Prostate gland (tissue), 2 donors: ENCODE measurements around the gene ABHD18.

Experiments used
- CTCF ChIP-seq, 4 experiments: fragments of 200-600 bp in 2 of 4; fragments of 450-650 bp in 2 of 4; sonication (generic) in 2 of 4; IDR thresholded peaks; 1 replicate in 3 of 4; 2 replicates in 1 of 4; pipeline ENCODE4 v1.5.1; 2016 to 2019; ENCODE audit warnings: antibody characterized with exemption in 4 of 4, mild to moderate bottlenecking in 2 of 4, moderate library complexity in 2 of 4
- POLR2A ChIP-seq: fragments of 450-650 bp; IDR thresholded peaks from one replicate; pipeline ENCODE4 v1.6.1; 2016; ENCODE audit warnings: antibody characterized with exemption, mild to moderate bottlenecking

GRCh38 chr4:128009428-128009827 is 44.2 kb downstream of the ABHD18 start:
- TF ChIP-seq CTCF (IDR thresholded peaks at IDR 0.05) (no peak), POLR2A (no peak)
